Liver (tissue), 9 donors: ENCODE results near the gene BLOC1S1. TPM values are rescaled to one million over a fixed set of nuclear protein-coding genes. Genes with fewer than 3 reads are reported as not detected.

Experiments
- DNase-seq: peaks from one replicate; pipeline ENCODE4 v3.0.0-alpha.2; 2017; ENCODE audit warnings: low spot score
- H3K27ac ChIP-seq, 2 donors: one replicate each; pipeline ENCODE4 v1.7.0; 2013; ENCODE audit warnings: inconsistent platforms in 2 of 2, low read length in 2 of 2, control low read depth in 1 of 2, low read depth in 1 of 2, mild to moderate bottlenecking in 1 of 2
- H3K27me3 ChIP-seq, 4 donors: one replicate each; pipeline versions ENCODE4 v1.6.1 to v1.7.0; 2013; ENCODE audit warnings: low read length in 3 of 4, inconsistent platforms in 1 of 4, mild to moderate bottlenecking in 1 of 4, moderate library complexity in 1 of 4; ENCODE audit not compliant: control insufficient read depth in 4 of 4, insufficient read depth in 4 of 4
- H3K36me3 ChIP-seq, 4 donors: one replicate each; pipeline versions ENCODE4 v1.6.1 to v1.7.0; 2013; ENCODE audit warnings: low read length in 3 of 4, mild to moderate bottlenecking in 3 of 4, low read depth in 1 of 4, moderate library complexity in 1 of 4; ENCODE audit not compliant: control insufficient read depth in 4 of 4, insufficient read depth in 3 of 4
- H3K4me1 ChIP-seq, 4 donors: one replicate each; pipeline versions ENCODE4 v1.6.1 to v1.7.0; 2013; ENCODE audit warnings: low read length in 3 of 4, mild to moderate bottlenecking in 3 of 4, moderate library complexity in 1 of 4; ENCODE audit not compliant: control insufficient read depth in 4 of 4, insufficient read depth in 4 of 4
- H3K4me3 ChIP-seq, 3 donors: one replicate each; pipeline versions ENCODE4 v1.6.1 to v1.7.0; 2013; ENCODE audit warnings: low read length in 3 of 3, control low read depth in 1 of 3, low read depth in 1 of 3, mild to moderate bottlenecking in 1 of 3
- H3K9ac ChIP-seq, 2 donors: one replicate each; pipeline ENCODE4 v1.7.0; 2013; ENCODE audit warnings: low read length in 2 of 2, mild to moderate bottlenecking in 2 of 2, moderate library complexity in 2 of 2, control low read depth in 1 of 2, low read depth in 1 of 2
- H3K9me3 ChIP-seq, 4 donors: one replicate each; pipeline versions ENCODE4 v1.6.1 to v1.7.0; 2013; ENCODE audit warnings: low read length in 3 of 4; ENCODE audit not compliant: control insufficient read depth in 4 of 4
- EGR1 ChIP-seq, 2 donors: IDR thresholded peaks; 2 replicates each; pipeline ENCODE4 v1.6.1; 2016 to 2018; ENCODE audit warnings: antibody characterized with exemption in 2 of 2, low read depth in 2 of 2
- FOXA1 ChIP-seq: IDR thresholded peaks from 2 replicates; pipeline ENCODE4 v1.6.1; 2016; ENCODE audit warnings: antibody characterized with exemption
- FOXA2 ChIP-seq: IDR thresholded peaks from 2 replicates; pipeline ENCODE4 v1.6.1; 2016; ENCODE audit warnings: antibody characterized with exemption
- GABPA ChIP-seq, 2 donors: IDR thresholded peaks in 1 of 2; conservative IDR thresholded peaks in 1 of 2; 2 replicates each; pipeline ENCODE4 v1.6.1; 2016; ENCODE audit warnings: antibody characterized with exemption in 2 of 2, mild to moderate bottlenecking in 1 of 2, moderate library complexity in 1 of 2
- HNF4G ChIP-seq: IDR thresholded peaks from 2 replicates; pipeline ENCODE4 v1.6.1; 2016; ENCODE audit warnings: antibody characterized with exemption
- MAX ChIP-seq: IDR thresholded peaks from 2 replicates; pipeline ENCODE4 v1.6.1; 2016; ENCODE audit warnings: antibody characterized with exemption
- NR2F2 ChIP-seq: IDR thresholded peaks from 2 replicates; pipeline ENCODE4 v1.6.1; 2016; ENCODE audit warnings: antibody characterized with exemption
- REST ChIP-seq: IDR thresholded peaks from 2 replicates; pipeline ENCODE4 v1.6.1; 2016; ENCODE audit warnings: antibody characterized with exemption, mild to moderate bottlenecking
- RXRA ChIP-seq, 2 donors: IDR thresholded peaks; 2 replicates each; pipeline ENCODE4 v1.6.1; 2017 to 2018; ENCODE audit warnings: antibody characterized with exemption in 2 of 2, mild to moderate bottlenecking in 1 of 2
- TAF1 ChIP-seq: conservative IDR thresholded peaks from 2 replicates; pipeline ENCODE4 v1.6.1; 2016; ENCODE audit warnings: antibody characterized with exemption, mild to moderate bottlenecking
- YY1 ChIP-seq: IDR thresholded peaks from 2 replicates; pipeline ENCODE4 v1.6.1; 2016; ENCODE audit warnings: antibody characterized with exemption, mild to moderate bottlenecking
- ZBTB33 ChIP-seq: IDR thresholded peaks from 2 replicates; pipeline ENCODE4 v1.6.1; 2016; ENCODE audit warnings: antibody characterized with exemption
- WGBS: extraction: QIAGEN DNeasy Blood & Tissue Kit; methylation state at CpG from one replicate; pipeline ENCODE4 v1.1.7; 2013; 5-methylcytosine and 5-hydroxymethylcytosine counted together
- polyA plus RNA-seq, 2 donors: library from polyadenylated mRNA; stranded (reverse) in 1 of 2; unstranded in 1 of 2; fragments of 200-250 nt in 1 of 2; fragments of >200 nt in 1 of 2; fragmentation: Nextera tagmentation in 1 of 2; extraction: Ambion mirVana in 1 of 2; gene quantifications; one replicate each; pipeline versions ENCODE4 v1.2.1 to v1.2.3, GENCODE V29; 2013 to 2015
- total RNA-seq, 2 donors: library from RNA; depleted of rRNA; stranded (reverse); fragments of >200 nt; gene quantifications; one replicate each; pipeline ENCODE4 v1.2.3, GENCODE V29; 2014
- donor health status: healthy.
- donor health status: healthy.
- donor health status: healthy.
- donor health status: healthy.
- donor health status: healthy.

Gene BLOC1S1
- total and polyA plus RNA-seq, 4 donors, result 43.7 to 150 (median 115) TPM

GRCh38 chr12:55692631-55693322 is 23.1 kb upstream of the BLOC1S1 start:
- 97% methylated on average over 12 of the region's 12 CpGs for WGBS

GRCh38 chr12:55693323-55694187 is 22.3 kb upstream of the BLOC1S1 start:
- TF ChIP-seq HNF4G (no peak), YY1 (no peak), FOXA2 (no peak), ZBTB33 (no peak), EGR1 (IDR thresholded peaks at IDR 0.05; ENCODE audit: low read depth in 2 of 2) (no peak), MAX (no peak), FOXA1 (no peak), TAF1 (no peak), GABPA (IDR thresholded peaks at IDR 0.05 in 1 of 2, conservative IDR thresholded peaks at IDR 0.05 in 1 of 2) (no peak), RXRA (IDR thresholded peaks at IDR 0.05) (no peak)
- no peak for DNase-seq
- Histone ChIP-seq H3K27ac (no peak overlapping the region), H3K4me3 (no peak overlapping the region), H3K9me3 (no peaks in the 10 kb centered on the region), H3K36me3 (no peaks in the 10 kb centered on the region), H3K9ac (no peak overlapping the region), H3K4me1 (no peaks in the 10 kb centered on the region), H3K27me3 (no peaks in the 10 kb centered on the region)
- 96% methylated on average over 7 of the region's 7 CpGs for WGBS

More at GRCh38 chr12:55692631-55693322, 23.1 kb upstream of the BLOC1S1 start:
- TF ChIP-seq TAF1 (no peak), FOXA1 (no peak), REST (no peak), YY1 (no peak), NR2F2 (no peak)
- Histone ChIP-seq H3K36me3 (no peaks in the 10 kb centered on the region), H3K9me3 (no peaks in the 10 kb centered on the region), H3K4me1 (no peaks in the 10 kb centered on the region), H3K4me3 (no peak overlapping the region), H3K9ac (no peak overlapping the region), H3K27ac (no peak overlapping the region), H3K27me3 (no peaks in the 10 kb centered on the region)
- DNase-seq, result no peak
